Glutamatergic neuron (in vitro differentiated cells): ENCODE measurements around the gene ZNF607. TPM values are rescaled to one million over a fixed set of nuclear protein-coding genes. Genes with fewer than 3 reads are reported as not detected.
"Not testable (repeated sequence)": the region's sequence is repeated elsewhere in the genome, so short reads cannot be mapped to it uniquely, and the experiment has no call there.

ENCODE experiments used
- DNase-seq: peaks from one replicate; pipeline ENCODE4 v3.0.0; 2022
- H3K27ac Mint-ChIP-seq: one replicate; pipeline ENCODE4 v1.8.0; 2020; ENCODE audit warnings: mild to moderate bottlenecking, mixed read lengths, inconsistent platforms; ENCODE audit not compliant: unreplicated experiment
- H3K27me3 Mint-ChIP-seq: one replicate; pipeline ENCODE4 v1.8.0; 2020; ENCODE audit warnings: mild to moderate bottlenecking, moderate library complexity, mixed read lengths, inconsistent platforms; ENCODE audit not compliant: unreplicated experiment
- H3K36me3 Mint-ChIP-seq: one replicate; pipeline ENCODE4 v1.8.0; 2020; ENCODE audit warnings: mild to moderate bottlenecking, mixed read lengths, inconsistent platforms; ENCODE audit not compliant: unreplicated experiment
- H3K4me1 Mint-ChIP-seq: one replicate; pipeline ENCODE4 v1.8.0; 2020; ENCODE audit warnings: mild to moderate bottlenecking, low read depth, mixed read lengths, inconsistent platforms; ENCODE audit not compliant: unreplicated experiment
- H3K4me3 Mint-ChIP-seq: one replicate; pipeline ENCODE4 v1.8.0; 2020; ENCODE audit warnings: mild to moderate bottlenecking, mixed read lengths, inconsistent platforms; ENCODE audit not compliant: unreplicated experiment
- H3K9me3 Mint-ChIP-seq: one replicate; pipeline ENCODE4 v1.8.0; 2020; ENCODE audit warnings: mild to moderate bottlenecking, moderate library complexity, mixed read lengths, inconsistent platforms; ENCODE audit not compliant: unreplicated experiment
- total RNA-seq: library from RNA; stranded (reverse); fragmentation: NEBNext Ultra II Directional; extraction: Animal tissue kit (Norgen Biotek cat#: 25700); gene quantifications from one replicate; pipeline ENCODE4 v1.2.1, GENCODE V29; 2021; ENCODE audit not compliant: unreplicated experiment
- TF ChIP-seq, protein P1 (sequence below): fragments of 200-600 bp; sonication (generic); IDR thresholded peaks from one replicate; pipeline ENCODE4 v1.5.0; 2021; ENCODE audit not compliant: partially characterized antibody, unreplicated experiment

The ZNF607 gene
- total RNA-seq, 1 donor from 2014 or later: 12.7 TPM

DNA sequence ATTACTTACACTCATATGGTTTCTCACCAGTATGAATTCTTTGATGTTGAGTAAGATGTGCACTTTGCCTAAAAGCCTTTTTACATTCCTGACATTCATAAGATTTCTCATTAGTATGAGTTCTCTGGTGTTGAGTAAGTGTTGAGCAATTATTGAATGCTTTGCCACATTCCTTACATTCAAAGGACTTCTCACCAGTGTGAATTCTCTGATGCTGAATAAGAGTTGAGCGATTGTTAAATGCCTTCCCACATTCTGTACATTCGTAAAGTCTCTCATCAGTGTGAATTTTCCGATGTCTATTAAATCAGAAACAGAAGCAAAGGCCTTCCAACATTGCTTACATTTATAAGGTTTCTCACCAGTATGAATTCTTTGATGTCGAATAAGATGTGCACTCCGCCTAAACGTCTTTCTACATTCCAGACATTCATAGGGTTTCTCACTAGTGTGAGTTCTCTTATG is 50.1 kb downstream of the ZNF607 start:
- Mint-ChIP-seq H3K4me3 (no peak overlapping the region), H3K36me3 (peaks cover 14% of the 10 kb centered on the region), H3K4me1 (no peaks in the 10 kb centered on the region), H3K9me3 (peaks cover 2% of the 10 kb centered on the region), H3K27ac (no peak overlapping the region), H3K27me3 (no peaks in the 10 kb centered on the region)
- DNase-seq: no peak
- TF ChIP-seq, protein P1, sequence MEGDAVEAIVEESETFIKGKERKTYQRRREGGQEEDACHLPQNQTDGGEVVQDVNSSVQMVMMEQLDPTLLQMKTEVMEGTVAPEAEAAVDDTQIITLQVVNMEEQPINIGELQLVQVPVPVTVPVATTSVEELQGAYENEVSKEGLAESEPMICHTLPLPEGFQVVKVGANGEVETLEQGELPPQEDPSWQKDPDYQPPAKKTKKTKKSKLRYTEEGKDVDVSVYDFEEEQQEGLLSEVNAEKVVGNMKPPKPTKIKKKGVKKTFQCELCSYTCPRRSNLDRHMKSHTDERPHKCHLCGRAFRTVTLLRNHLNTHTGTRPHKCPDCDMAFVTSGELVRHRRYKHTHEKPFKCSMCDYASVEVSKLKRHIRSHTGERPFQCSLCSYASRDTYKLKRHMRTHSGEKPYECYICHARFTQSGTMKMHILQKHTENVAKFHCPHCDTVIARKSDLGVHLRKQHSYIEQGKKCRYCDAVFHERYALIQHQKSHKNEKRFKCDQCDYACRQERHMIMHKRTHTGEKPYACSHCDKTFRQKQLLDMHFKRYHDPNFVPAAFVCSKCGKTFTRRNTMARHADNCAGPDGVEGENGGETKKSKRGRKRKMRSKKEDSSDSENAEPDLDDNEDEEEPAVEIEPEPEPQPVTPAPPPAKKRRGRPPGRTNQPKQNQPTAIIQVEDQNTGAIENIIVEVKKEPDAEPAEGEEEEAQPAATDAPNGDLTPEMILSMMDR: no peak

DNA sequence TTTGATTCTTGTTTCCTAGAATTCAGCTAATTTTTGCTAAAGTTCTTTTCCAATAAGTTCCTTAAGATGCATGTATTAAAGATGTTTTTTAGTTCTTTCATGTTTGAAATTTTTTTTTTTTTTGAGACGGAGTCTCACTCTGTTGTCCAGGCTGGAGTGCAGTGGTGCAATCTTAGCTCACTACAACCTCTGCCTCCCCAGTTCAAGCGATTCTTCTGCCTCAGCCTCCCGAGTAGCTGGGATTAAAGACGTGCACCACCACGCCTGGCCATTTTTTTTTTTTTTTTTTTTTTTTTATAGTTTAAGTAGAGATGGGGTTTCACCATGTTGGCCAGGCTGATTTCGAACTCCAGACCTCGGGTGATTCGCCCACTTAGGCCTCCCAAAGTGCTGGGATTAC is 62.4 kb downstream of the ZNF607 start:
- H3K27ac Mint-ChIP-seq, DNase-seq, H3K36me3 Mint-ChIP-seq: not testable (repeated sequence)

DNA sequence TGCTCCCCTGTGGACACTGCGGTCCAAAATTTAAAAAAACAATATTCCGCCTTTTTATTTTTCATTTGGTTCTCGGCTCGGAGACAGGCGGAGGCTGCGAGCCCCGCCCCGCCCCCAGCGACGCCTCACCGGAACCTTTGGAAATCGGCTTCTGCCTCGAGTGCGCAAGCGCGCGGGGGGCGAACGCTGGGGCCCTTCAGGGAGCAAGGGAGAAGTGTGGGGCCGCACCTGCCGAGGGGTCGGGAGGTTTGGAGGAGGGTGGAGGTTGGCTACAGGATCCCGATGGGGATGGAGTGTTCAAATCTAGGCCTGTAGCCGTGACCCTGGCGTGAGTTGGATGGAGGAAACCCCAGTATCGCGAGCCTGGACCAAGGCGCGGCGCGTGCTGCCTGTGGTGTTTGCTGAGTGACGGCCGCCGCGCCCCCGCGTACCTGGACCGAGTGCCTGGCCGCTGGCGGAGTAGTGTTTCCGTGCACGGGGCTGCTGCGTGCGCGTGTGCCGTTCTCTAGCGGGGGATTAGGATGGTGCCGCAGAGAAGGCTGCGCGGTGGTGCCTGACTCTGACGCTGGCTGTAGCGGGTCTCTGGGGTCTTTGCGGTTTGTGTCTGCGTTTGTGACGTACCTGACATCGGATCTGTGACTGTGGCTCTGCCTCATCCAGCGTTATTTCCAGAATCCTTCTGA is 63.7 kb downstream of the ZNF607 start:
- Mint-ChIP-seq H3K4me1 (peaks cover 9% of the 10 kb centered on the region), H3K36me3 (peaks cover 9% of the 10 kb centered on the region), H3K27me3 (peaks cover 12% of the 10 kb centered on the region), H3K27ac (peak overlapping the region; percentile 91), H3K9me3 (peaks cover 18% of the 10 kb centered on the region), H3K4me3 (peak overlapping the region; percentile 95)
- TF ChIP-seq, protein P1: no peak
- peak; percentile 88 for DNase-seq

More for the DNA sequence above, 62.4 kb downstream of the ZNF607 start:
- not testable (repeated sequence) for H3K4me1 Mint-ChIP-seq
- peak overlapping the region; percentile 95 for H3K4me3 Mint-ChIP-seq
- H3K9me3 Mint-ChIP-seq: peaks cover 18% of the 10 kb centered on the region
- peaks cover 12% of the 10 kb centered on the region for H3K27me3 Mint-ChIP-seq

DNA sequence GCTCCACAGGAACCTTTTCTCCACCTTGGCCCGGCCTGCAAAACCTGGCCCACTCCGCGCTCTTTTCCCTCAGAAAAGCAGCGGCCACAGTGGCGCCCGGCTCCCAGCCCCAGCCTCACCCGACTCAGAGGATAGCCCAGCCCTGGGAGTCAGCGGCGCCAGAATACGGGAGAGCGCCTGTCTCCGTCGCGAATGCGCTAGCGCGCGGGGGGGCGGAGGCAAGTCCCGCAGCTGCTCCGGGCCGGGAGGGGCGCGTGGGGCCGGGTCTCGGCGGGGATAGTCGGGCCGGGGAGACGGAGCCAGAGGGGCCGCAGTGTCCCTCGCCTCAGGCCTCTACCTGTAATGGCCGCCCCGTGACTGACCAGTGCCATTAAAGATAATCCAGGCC is 64.3 kb downstream of the ZNF607 start, which contains the start of gene ZFP30:
ZFP30 (minus strand) TSS at position 165 of the 388 bp plus-strand sequence. CDS start 7,643 bp downstream, outside the sequence.
- Mint-ChIP-seq H3K36me3 (peaks cover 9% of the 10 kb centered on the region), H3K4me1 (peaks cover 9% of the 10 kb centered on the region), H3K27me3 (peaks cover 12% of the 10 kb centered on the region), H3K9me3 (peaks cover 18% of the 10 kb centered on the region), H3K4me3 (peak within 1 kb of the TSS; percentile 95), H3K27ac (peak within 1 kb of the TSS; percentile 91)
- TF ChIP-seq, protein P1: no peak
- peak; percentile 96 for DNase-seq

DNA sequence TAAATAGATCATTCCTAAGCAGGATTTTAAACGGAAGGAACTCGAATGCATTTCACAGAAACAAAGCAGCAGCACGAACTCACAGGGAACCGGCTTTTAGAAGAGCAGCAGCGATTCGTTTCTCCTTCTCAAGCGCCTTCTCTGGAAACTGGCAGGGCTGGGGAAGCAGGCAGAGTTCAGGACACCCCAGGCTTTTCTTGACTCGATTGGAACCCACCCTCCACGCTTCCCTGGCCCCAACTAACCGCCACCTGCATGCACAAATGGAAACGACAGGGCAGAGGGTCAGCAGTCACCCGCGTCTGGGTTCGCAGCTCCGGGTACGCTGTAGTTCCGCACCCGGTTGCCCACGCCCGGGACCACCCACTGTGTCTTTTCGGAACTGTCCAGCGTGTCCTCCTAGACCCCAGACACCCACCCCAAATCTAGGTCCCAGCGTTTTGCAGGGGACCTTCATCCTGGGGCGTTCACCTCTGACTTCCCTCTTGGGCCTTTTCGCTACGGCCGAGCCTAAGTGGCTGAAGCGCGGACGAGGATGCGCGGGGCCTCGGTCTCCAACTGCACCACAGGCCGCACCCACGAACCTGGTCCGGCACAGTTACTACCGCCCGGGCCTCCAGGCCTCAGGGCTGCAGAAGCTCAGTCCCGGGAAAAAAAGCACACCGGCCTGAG is 64.8 kb downstream of the ZNF607 start:
- peaks cover 18% of the 10 kb centered on the region for H3K9me3 Mint-ChIP-seq
- peak overlapping the region; percentile 80 for H3K27ac Mint-ChIP-seq
- H3K4me1 Mint-ChIP-seq: peaks cover 9% of the 10 kb centered on the region

More for the DNA sequence above, 64.8 kb downstream of the ZNF607 start:
- DNase-seq: peak; percentile 70
- TF ChIP-seq, protein P1: no peak
- H3K27me3 Mint-ChIP-seq: peaks cover 12% of the 10 kb centered on the region
- peaks cover 9% of the 10 kb centered on the region for H3K36me3 Mint-ChIP-seq
- H3K4me3 Mint-ChIP-seq: peak overlapping the region; percentile 95
